GM12892 (cell line): Measurements from ENCODE around the gene SHANK1. TPM values are rescaled to one million over a fixed set of nuclear protein-coding genes. Genes with fewer than 3 reads are reported as not detected.
"Not testable (repeated sequence)": the region's sequence is repeated elsewhere in the genome, so short reads cannot be mapped to it uniquely, and the experiment has no call there.

ENCODE experiments used
- DNase-seq: peaks from one replicate; pipeline ENCODE4 v3.0.0; 2011; ENCODE audit not compliant: insufficient read length
- FAIRE-seq: peaks from 2 replicates; lab custom pipeline; 2011; peaks lifted over from hg19 to GRCh38; lab: Jason Lieb, UNC
- POLR2A ChIP-seq: IDR thresholded peaks from 2 replicates; pipeline ENCODE4 v1.6.1; 2011; ENCODE audit warnings: low read depth, low read length, control low read depth
- POLR2AphosphoS5 ChIP-seq: IDR thresholded peaks from 2 replicates; pipeline ENCODE4 v1.6.1; 2011; ENCODE audit warnings: low read depth, low read length, control low read depth
- TAF1 ChIP-seq: IDR thresholded peaks from 2 replicates; pipeline ENCODE4 v1.6.1; 2011; ENCODE audit warnings: low read depth, mild to moderate bottlenecking, control low read depth, low read length, borderline replicate concordance
- polyA plus RNA-seq: library from polyadenylated mRNA; unstranded; fragments of >200 nt; gene quantifications from one replicate; pipeline ENCODE4 v1.2.1, GENCODE V29; 2012; ENCODE audit warnings: missing spikeins, inconsistent platforms; ENCODE audit not compliant: missing spikeins

The SHANK1 gene
- not detected for polyA plus RNA-seq

- TF ChIP-seq TAF1 (no peak), POLR2AphosphoS5 (no peak), POLR2A (no peak)
- FAIRE-seq: no peak
- DNase-seq: no peak
Observed at GRCh38 chr19:50719566-50719965, at the start of gene SHANK1. Gene SHANK1 (minus strand): TSS chr19:50719802. CDS start chr19:50716919, 2,883 bp downstream.

- TF ChIP-seq POLR2AphosphoS5 (no peak), POLR2A (no peak), TAF1 (no peak)
- DNase-seq (no peak), FAIRE-seq (no peak)
Observed at GRCh38 chr19:50768277-50768676, 48.7 kb upstream of the SHANK1 start.

- DNase-seq, FAIRE-seq: not testable (repeated sequence)
Observed at GRCh38 chr19:50767263-50767662, 47.7 kb upstream of the SHANK1 start.

GRCh38 chr19:50766746-50767145 is 47.1 kb upstream of the SHANK1 start:
- FAIRE-seq, DNase-seq: not testable (repeated sequence)

- DNase-seq (no peak), FAIRE-seq (no peak)
- TF ChIP-seq POLR2A: no peak
- TF ChIP-seq POLR2AphosphoS5: no peak
- no peak for TF ChIP-seq TAF1
Observed at GRCh38 chr19:50764409-50764808, 44.8 kb upstream of the SHANK1 start.

- not testable (repeated sequence) for DNase-seq, FAIRE-seq
Observed at GRCh38 chr19:50763521-50763920, 43.9 kb upstream of the SHANK1 start.

GRCh38 chr19:50761501-50761900 is 41.9 kb upstream of the SHANK1 start:
- FAIRE-seq, DNase-seq: not testable (repeated sequence)

GRCh38 chr19:50759886-50760285 is 40.3 kb upstream of the SHANK1 start:
- TF ChIP-seq POLR2A (no peak), POLR2AphosphoS5 (no peak), TAF1 (no peak)
- FAIRE-seq (no peak), DNase-seq (no peak)

GRCh38 chr19:50759076-50759475 is 39.5 kb upstream of the SHANK1 start:
- not testable (repeated sequence) for FAIRE-seq, DNase-seq

GRCh38 chr19:50757624-50758023 is 38.0 kb upstream of the SHANK1 start:
- not testable (repeated sequence) for DNase-seq, FAIRE-seq

GRCh38 chr19:50756244-50756643 is 36.6 kb upstream of the SHANK1 start:
- not testable (repeated sequence) for FAIRE-seq, DNase-seq

- TF ChIP-seq POLR2A (no peak), POLR2AphosphoS5 (no peak), TAF1 (no peak)
- DNase-seq (no peak), FAIRE-seq (no peak)
Observed at GRCh38 chr19:50753879-50754278, 34.3 kb upstream of the SHANK1 start.

- DNase-seq: no peak
- no peak for FAIRE-seq
- TF ChIP-seq POLR2AphosphoS5 (no peak), POLR2A (no peak), TAF1 (no peak)
Observed at GRCh38 chr19:50750010-50750409, 30.4 kb upstream of the SHANK1 start.

- FAIRE-seq: no peak
- TF ChIP-seq POLR2AphosphoS5 (no peak), POLR2A (no peak), TAF1 (no peak)
- no peak for DNase-seq
Observed at GRCh38 chr19:50749490-50749889, 29.9 kb upstream of the SHANK1 start.

GRCh38 chr19:50747141-50747540 is 27.5 kb upstream of the SHANK1 start:
- FAIRE-seq: not testable (repeated sequence)

More at GRCh38 chr19:50747141-50747540, 27.5 kb upstream of the SHANK1 start:
- DNase-seq: not testable (repeated sequence)
